SK-N-DZ (cell line): ENCODE data around the gene MANBA. TPM values are rescaled to one million over a fixed set of nuclear protein-coding genes. Genes with fewer than 3 reads are reported as not detected.
A peak's percentile ranks its signal among the peaks of the same experiment; 100 is the strongest.

Source experiments
- DNase-seq: peaks from one replicate; pipeline ENCODE4 v3.0.0-alpha.2; 2015; ENCODE audit warnings: low spot score
- polyA plus RNA-seq, 2 experiments: library from polyadenylated mRNA; depleted of rRNA; stranded (reverse); fragments of >200 nt; gene quantifications; 2 replicates each; pipeline ENCODE4 v1.2.3, GENCODE V29; 2014

The MANBA gene
- polyA plus RNA-seq (2014; cell fraction: cytosol; rRNA removed) = 11.9 and 12.1 TPM in 2 replicates
- polyA plus RNA-seq (2014; cell fraction: nucleus; rRNA removed) = 17.0 and 18.2 TPM in 2 replicates

- DNase-seq = peak; percentile 80
These were observed at the start of gene MANBA for GRCh38 chr4:102760645-102761295. Gene MANBA (minus strand): TSS chr4:102760968. CDS start chr4:102760894, 74 bp downstream.

GRCh38 chr4:102809691-102810090 lies 48.9 kb upstream of the MANBA start:
- DNase-seq = no peak

- no peak for DNase-seq
These were observed 48.4 kb upstream of the MANBA start for GRCh38 chr4:102809190-102809589.

- DNase-seq = no peak
These were observed 47.2 kb upstream of the MANBA start for GRCh38 chr4:102808009-102808408.

- no peak for DNase-seq
These were observed 46.6 kb upstream of the MANBA start for GRCh38 chr4:102807345-102807744.

GRCh38 chr4:102799816-102800215 lies 39.0 kb upstream of the MANBA start:
- DNase-seq = no peak

GRCh38 chr4:102794999-102795398 lies 34.2 kb upstream of the MANBA start:
- DNase-seq = no peak

GRCh38 chr4:102792361-102792936 lies 31.7 kb upstream of the MANBA start:
- DNase-seq = no peak

- no peak for DNase-seq
These were observed 30.6 kb upstream of the MANBA start for GRCh38 chr4:102791318-102791835.

- no peak for DNase-seq
These were observed 28.5 kb upstream of the MANBA start for GRCh38 chr4:102789317-102789717.

GRCh38 chr4:102787944-102788343 lies 27.2 kb upstream of the MANBA start:
- no peak for DNase-seq

- no peak for DNase-seq
These were observed 26.5 kb upstream of the MANBA start for GRCh38 chr4:102787096-102787881.

GRCh38 chr4:102786279-102786678 lies 25.5 kb upstream of the MANBA start:
- DNase-seq = no peak

- DNase-seq = no peak
These were observed 22.2 kb upstream of the MANBA start for GRCh38 chr4:102783006-102783405.

- no peak for DNase-seq
These were observed 20.8 kb upstream of the MANBA start for GRCh38 chr4:102781570-102781969.

- no peak for DNase-seq
These were observed 19.8 kb upstream of the MANBA start for GRCh38 chr4:102780476-102781144.

- DNase-seq = no peak
These were observed 18.4 kb upstream of the MANBA start for GRCh38 chr4:102779204-102779603.

GRCh38 chr4:102778720-102779119 lies 18.0 kb upstream of the MANBA start:
- no peak for DNase-seq

GRCh38 chr4:102775805-102776204 lies 15.0 kb upstream of the MANBA start:
- no peak for DNase-seq

- DNase-seq = no peak
These were observed 13.5 kb upstream of the MANBA start for GRCh38 chr4:102774254-102774653.

- no peak for DNase-seq
These were observed 12.1 kb upstream of the MANBA start for GRCh38 chr4:102772738-102773340.
